Measurements from ENCODE around the gene ING3. TPM values are rescaled to one million over a fixed set of nuclear protein-coding genes. Genes with fewer than 3 reads are reported as not detected.
"Not testable (repeated sequence)": the region's sequence is repeated elsewhere in the genome, so short reads cannot be mapped to it uniquely, and the experiment has no call there.

ING3 gene
- total and polyA plus RNA-seq, 12 donors, result 6.0 to 18.1 (median 13.5) TPM

DNA sequence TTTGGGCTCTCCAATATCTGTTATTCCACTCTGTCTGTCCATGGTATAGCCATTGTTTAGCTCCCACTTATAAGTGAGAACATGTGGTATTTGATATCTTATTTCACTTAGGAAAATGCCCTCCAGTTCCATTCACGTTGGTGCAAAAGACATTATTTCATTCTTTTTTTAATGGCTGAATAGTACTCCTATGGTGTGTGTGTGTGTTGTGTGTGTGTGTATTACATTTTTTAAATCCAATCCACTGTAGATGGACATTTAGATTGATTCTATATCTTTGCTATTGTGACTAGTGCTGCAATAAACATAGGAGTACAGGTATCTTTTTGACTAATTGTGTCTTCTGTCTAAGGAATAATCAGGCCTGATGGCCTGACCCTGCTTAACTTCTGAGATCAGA, 30.5 kb downstream of the ING3 start:
- 80 to 87% methylated on average over 1 of the region's 1 CpG for WGBS, 2 donors
- no peak overlapping the region for H3K4me3 ChIP-seq
- peaks cover 0 to 15% (median 6%) of the 10 kb centered on the region in 9 donors for H3K36me3 ChIP-seq
- TF ChIP-seq, protein P1, sequence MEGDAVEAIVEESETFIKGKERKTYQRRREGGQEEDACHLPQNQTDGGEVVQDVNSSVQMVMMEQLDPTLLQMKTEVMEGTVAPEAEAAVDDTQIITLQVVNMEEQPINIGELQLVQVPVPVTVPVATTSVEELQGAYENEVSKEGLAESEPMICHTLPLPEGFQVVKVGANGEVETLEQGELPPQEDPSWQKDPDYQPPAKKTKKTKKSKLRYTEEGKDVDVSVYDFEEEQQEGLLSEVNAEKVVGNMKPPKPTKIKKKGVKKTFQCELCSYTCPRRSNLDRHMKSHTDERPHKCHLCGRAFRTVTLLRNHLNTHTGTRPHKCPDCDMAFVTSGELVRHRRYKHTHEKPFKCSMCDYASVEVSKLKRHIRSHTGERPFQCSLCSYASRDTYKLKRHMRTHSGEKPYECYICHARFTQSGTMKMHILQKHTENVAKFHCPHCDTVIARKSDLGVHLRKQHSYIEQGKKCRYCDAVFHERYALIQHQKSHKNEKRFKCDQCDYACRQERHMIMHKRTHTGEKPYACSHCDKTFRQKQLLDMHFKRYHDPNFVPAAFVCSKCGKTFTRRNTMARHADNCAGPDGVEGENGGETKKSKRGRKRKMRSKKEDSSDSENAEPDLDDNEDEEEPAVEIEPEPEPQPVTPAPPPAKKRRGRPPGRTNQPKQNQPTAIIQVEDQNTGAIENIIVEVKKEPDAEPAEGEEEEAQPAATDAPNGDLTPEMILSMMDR (IDR thresholded peaks at IDR 0.05), result no peak
- DNase-seq, result no peak
- H3K27ac ChIP-seq, result no peak overlapping the region
- no peaks in the 10 kb centered on the region for H3K27me3 ChIP-seq
- peaks cover 0 to 7% (median 0%) of the 10 kb centered on the region in 9 donors for H3K4me1 ChIP-seq
- H3K9me3 ChIP-seq, result no peaks in the 10 kb centered on the region
- no peak for ATAC-seq
- intact Hi-C loops (cut with DNase I), result loop anchor here in 1 of 10 donors (10.0 kb wide), 1 partner anchor 404 kb away; no protein-coding TSS in a partner anchor

GRCh38 chr7:120981888-120982615, 31.5 kb downstream of the ING3 start:
- peaks cover 0 to 7% (median 0%) of the 10 kb centered on the region in 9 donors for H3K4me1 ChIP-seq
- TF ChIP-seq, protein P1 (IDR thresholded peaks at IDR 0.05), result no peak
- intact Hi-C loops (cut with DNase I), result loop anchor here in 1 of 10 donors (10.0 kb wide), 1 partner anchor 403 kb away; no protein-coding TSS in a partner anchor

GRCh38 chr7:120983592-120983991, 33.0 kb downstream of the ING3 start:
- DNase-seq, H3K4me3 ChIP-seq, H3K27ac ChIP-seq, H3K9me3 ChIP-seq, ATAC-seq, H3K36me3 ChIP-seq, H3K27me3 ChIP-seq: not testable (repeated sequence)
- WGBS, 2 donors, result 97 to 99% methylated on average over 5 of the region's 8 CpGs
- peaks cover 0 to 13% (median 5%) of the 10 kb centered on the region in 9 donors for H3K4me1 ChIP-seq
- intact Hi-C loops (cut with DNase I), result loop anchor here in 1 of 10 donors (10.0 kb wide), 1 partner anchor 401 kb away; no protein-coding TSS in a partner anchor

More at GRCh38 chr7:120981888-120982615, 31.5 kb downstream of the ING3 start:
- 72 to 73% methylated on average over 4 of the region's 4 CpGs for WGBS, 2 donors
- Histone ChIP-seq H3K4me3 (no peak overlapping the region), H3K27me3 (no peaks in the 10 kb centered on the region), H3K27ac (no peak overlapping the region), H3K9me3 (no peaks in the 10 kb centered on the region), H3K36me3 (peaks cover 0 to 6% (median 0%) of the 10 kb centered on the region in 9 donors)
- ATAC-seq, result no peak
- no peak for DNase-seq

GRCh38 chr7:120984406-120984805, 33.8 kb downstream of the ING3 start:
- WGBS, 2 donors, result 96 to 98% methylated on average over 3 of the region's 3 CpGs
- intact Hi-C loops (cut with DNase I), result loop anchor here in 1 of 10 donors (10.0 kb wide), 1 partner anchor 400 kb away; no protein-coding TSS in a partner anchor
- Histone ChIP-seq H3K27me3 (peaks cover 0 to 7% (median 0%) of the 10 kb centered on the region in 7 donors), H3K9me3 (no peaks in the 10 kb centered on the region), H3K4me3 (no peak overlapping the region), H3K36me3 (no peaks in the 10 kb centered on the region), H3K4me1 (peaks cover 0 to 13% (median 5%) of the 10 kb centered on the region in 9 donors), H3K27ac (peak overlapping the region in 2 of 10 donors; percentile 19 to 42)
- ATAC-seq (no peak), DNase-seq (no peak)
- TF ChIP-seq, protein P1 (IDR thresholded peaks at IDR 0.05), result no peak
